ENCODE data around the gene ENTPD8.
"Not testable (repeated sequence)": the region's sequence is repeated elsewhere in the genome, so short reads cannot be mapped to it uniquely, and the experiment has no call there.

The ENTPD8 gene

GRCh38 chr9:137410891-137411249, 30.3 kb downstream of the ENTPD8 start:
- TF ChIP-seq, protein P1, sequence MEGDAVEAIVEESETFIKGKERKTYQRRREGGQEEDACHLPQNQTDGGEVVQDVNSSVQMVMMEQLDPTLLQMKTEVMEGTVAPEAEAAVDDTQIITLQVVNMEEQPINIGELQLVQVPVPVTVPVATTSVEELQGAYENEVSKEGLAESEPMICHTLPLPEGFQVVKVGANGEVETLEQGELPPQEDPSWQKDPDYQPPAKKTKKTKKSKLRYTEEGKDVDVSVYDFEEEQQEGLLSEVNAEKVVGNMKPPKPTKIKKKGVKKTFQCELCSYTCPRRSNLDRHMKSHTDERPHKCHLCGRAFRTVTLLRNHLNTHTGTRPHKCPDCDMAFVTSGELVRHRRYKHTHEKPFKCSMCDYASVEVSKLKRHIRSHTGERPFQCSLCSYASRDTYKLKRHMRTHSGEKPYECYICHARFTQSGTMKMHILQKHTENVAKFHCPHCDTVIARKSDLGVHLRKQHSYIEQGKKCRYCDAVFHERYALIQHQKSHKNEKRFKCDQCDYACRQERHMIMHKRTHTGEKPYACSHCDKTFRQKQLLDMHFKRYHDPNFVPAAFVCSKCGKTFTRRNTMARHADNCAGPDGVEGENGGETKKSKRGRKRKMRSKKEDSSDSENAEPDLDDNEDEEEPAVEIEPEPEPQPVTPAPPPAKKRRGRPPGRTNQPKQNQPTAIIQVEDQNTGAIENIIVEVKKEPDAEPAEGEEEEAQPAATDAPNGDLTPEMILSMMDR (conservative IDR thresholded peaks at IDR 0.05) = no peak
- no peak overlapping the region for H3K27ac ChIP-seq

DNA sequence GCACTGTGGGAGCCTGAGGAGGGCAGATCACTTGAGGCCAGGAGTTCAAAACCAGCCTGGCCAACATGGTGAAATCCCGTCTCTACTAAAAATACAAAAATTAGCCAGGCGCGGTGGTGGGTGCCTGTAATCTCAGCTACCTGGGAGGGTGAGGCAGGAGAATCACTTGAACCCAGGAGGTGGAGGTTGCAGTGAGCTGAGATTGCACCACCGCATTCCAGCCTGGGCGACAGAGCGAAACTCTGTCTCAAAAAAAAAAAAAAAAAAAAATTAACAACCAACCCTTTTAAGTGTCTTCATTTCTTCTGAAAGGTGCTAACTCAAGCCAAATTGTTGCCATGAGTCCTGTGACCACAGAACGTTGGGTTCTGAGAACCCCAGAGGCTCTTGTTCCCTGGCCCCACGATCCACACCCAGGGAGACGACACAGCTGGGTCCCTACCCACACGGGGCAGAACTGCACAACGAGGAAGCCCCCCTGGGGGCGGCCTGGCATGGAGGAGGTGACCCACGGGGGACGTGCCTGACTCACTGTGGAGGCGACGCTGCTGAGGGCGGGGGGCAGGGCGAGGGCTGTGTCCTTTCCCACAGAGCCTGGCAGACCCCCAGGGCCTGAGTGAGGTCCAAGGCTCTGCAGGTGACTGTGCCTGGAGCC, 30.8 kb downstream of the ENTPD8 start:
- not testable (repeated sequence) for H3K27ac ChIP-seq

- no peak overlapping the region for H3K27ac ChIP-seq
- TF ChIP-seq, protein P1 (conservative IDR thresholded peaks at IDR 0.05) = no peak
These were observed 31.6 kb downstream of the ENTPD8 start for GRCh38 chr9:137409515-137409914.

- no peak overlapping the region for H3K27ac ChIP-seq
- TF ChIP-seq, protein P1 (conservative IDR thresholded peaks at IDR 0.05) = no peak
These were observed 32.3 kb downstream of the ENTPD8 start for GRCh38 chr9:137408651-137409405.

DNA sequence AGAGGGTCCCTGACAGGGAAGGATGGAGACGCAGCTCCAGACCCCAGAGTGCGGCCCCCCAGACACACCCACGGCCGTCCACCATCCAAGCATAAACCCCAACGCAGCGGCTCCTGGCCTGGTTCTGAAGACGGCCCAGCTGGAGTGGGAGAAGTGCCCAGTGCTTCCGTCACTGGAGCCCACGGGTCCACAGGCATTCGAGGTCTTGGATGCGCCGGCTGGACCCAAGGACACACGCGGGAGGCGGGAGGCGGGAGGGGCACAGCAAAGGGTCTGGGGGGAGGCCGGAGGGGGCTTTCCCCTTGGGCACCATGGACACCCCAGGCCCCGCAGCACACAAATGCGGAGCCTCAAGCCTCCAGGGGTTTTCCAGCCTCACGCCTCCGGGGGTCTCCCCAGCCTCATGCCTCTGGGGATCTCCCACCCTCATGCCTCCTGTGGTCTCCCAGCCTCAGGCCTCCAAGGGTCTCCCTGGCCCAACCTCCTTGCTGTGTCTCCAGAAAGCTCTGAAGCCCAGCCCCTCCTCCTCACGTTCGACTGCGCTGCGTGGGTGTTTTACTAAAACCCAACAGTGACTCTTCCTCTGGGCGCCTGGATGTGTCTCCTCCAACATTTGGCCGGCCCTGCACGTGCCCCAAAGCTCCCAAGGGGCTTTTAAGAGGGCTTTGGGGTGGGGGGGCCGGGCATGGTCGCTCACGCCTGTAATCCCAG, 33.4 kb downstream of the ENTPD8 start:
- peak overlapping the region; percentile 60; the same call in 1 of the 2 replicates for H3K27ac ChIP-seq

GRCh38 chr9:137406876-137407589, 34.1 kb downstream of the ENTPD8 start:
- TF ChIP-seq, protein P1 (conservative IDR thresholded peaks at IDR 0.05) = peak; percentile 88
- peak overlapping the region; percentile 60; the same call in 1 of the 2 replicates for H3K27ac ChIP-seq

More for the DNA sequence above, 33.4 kb downstream of the ENTPD8 start:
- TF ChIP-seq, protein P1 (conservative IDR thresholded peaks at IDR 0.05) = no peak

DNA sequence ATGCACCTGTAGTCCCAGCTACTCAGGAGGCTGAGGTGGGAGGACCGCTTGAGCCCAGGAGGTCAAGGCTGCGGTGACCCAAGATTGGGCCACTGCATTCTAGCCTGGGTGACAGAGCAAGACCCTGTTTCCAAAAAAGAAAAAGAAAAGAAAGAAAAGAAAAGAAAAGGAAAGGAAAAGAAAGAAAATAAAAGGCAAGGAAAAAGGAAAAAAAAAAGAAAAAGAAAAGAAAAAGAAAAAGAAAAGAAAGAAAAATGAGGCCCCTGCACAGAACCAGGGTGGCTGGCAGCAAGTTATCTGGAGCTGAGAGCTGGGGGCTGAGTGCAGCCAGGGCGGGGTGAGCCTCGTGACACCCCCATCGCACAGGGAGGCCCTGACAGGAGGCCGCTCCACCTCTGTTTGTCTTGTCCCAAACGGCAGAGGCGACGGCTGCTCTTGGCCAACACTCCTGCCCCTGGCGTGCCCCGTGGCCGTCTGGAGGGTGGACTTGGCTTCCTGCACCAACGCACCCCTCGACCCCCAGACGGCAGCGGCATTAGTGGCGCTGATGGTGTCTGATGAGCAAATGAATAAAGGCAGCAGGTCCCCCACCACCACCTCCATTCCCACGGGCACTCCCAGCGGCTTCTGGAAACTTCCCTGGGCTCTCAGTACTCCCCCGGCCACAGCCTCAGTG, 34.9 kb downstream of the ENTPD8 start:
- TF ChIP-seq, protein P1 (conservative IDR thresholded peaks at IDR 0.05) = no peak
- H3K27ac ChIP-seq = peak overlapping the region; percentile 60; the same call in 1 of the 2 replicates

All from VCaP (cell line).